ENCODE data around the gene CBX2.

CBX2 gene

DNA sequence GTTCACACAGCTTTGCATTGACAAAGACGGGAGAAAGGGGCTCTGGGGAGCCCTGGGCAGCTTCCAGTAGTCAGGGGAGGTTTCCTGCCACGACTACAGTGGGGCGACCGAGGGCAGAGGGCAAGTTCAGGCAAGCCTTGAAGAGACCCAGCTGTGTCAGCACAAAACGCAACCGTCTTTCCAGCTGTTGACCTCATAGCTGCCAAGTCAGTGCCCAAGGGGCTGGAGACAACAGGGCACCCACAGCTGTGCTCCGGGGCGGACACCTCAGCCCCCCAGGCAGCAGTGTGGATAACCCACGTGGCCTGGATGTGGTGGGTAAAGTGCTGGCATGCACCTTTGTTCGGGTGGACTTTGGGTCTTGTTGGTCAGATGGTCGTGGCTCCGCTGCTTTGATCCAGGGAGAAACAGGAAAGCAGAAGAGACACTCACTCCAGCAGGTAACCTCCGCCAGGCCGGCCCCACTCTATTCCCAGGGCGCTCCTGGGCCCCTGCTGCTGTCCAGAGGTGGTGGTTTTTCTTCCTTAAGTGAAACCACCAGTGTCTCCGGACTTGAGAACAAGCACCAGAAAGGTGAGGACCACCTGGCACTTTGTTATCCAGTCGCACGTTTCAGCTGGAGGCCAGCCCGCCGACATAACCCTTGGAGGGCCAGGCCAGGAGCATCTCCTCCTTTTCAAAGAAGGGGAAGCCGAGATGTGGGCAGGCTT, 17.6 kb upstream of the CBX2 start:
- Histone ChIP-seq H2AFZ (ENCODE audit: low read depth, low read length) (no peak overlapping the region; the same call in 1 of the 2 replicates), H3K27me3 (ENCODE audit: insufficient read depth, low read length, poor library complexity) (no peaks in the 10 kb centered on the region), H3K27ac (ENCODE audit: low read length) (peak overlapping the region; percentile 66; the same call in 1 of the 2 replicates), H3K9me3 (ENCODE audit: insufficient read depth, low read length, severe bottlenecking) (no peaks in the 10 kb centered on the region), H3K9ac (ENCODE audit: low read depth, low read length) (no peak overlapping the region), H3K79me2 (ENCODE audit: insufficient read depth, low read length) (no peaks in the 10 kb centered on the region), H3K4me2 (ENCODE audit: insufficient read depth, low read length) (no peak overlapping the region), H4K20me1 (ENCODE audit: insufficient read depth, low read length) (no peaks in the 10 kb centered on the region), H3K4me3 (ENCODE audit: low read depth in 1 of 2, low read length in 2 of 2) (no peak overlapping the region), H3K36me3 (ENCODE audit: insufficient read depth, low read length) (no peaks in the 10 kb centered on the region), H3K4me1 (ENCODE audit: insufficient read depth, low read length) (peaks cover 13% of the 10 kb centered on the region)
- peak; percentile 89 for ATAC-seq (ENCODE audit: insufficient read depth, low read depth)
- DNase-seq, result peak; percentile 70
- TF ChIP-seq EZH2 (IDR thresholded peaks at IDR 0.05; ENCODE audit: borderline replicate concordance, low read depth, low read length, severe bottlenecking), result no peak
- TF ChIP-seq, protein P1, sequence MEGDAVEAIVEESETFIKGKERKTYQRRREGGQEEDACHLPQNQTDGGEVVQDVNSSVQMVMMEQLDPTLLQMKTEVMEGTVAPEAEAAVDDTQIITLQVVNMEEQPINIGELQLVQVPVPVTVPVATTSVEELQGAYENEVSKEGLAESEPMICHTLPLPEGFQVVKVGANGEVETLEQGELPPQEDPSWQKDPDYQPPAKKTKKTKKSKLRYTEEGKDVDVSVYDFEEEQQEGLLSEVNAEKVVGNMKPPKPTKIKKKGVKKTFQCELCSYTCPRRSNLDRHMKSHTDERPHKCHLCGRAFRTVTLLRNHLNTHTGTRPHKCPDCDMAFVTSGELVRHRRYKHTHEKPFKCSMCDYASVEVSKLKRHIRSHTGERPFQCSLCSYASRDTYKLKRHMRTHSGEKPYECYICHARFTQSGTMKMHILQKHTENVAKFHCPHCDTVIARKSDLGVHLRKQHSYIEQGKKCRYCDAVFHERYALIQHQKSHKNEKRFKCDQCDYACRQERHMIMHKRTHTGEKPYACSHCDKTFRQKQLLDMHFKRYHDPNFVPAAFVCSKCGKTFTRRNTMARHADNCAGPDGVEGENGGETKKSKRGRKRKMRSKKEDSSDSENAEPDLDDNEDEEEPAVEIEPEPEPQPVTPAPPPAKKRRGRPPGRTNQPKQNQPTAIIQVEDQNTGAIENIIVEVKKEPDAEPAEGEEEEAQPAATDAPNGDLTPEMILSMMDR (IDR thresholded peaks at IDR 0.05; ENCODE audit: borderline replicate concordance, extremely low read depth, low read length, poor library complexity, severe bottlenecking), result no peak

DNA sequence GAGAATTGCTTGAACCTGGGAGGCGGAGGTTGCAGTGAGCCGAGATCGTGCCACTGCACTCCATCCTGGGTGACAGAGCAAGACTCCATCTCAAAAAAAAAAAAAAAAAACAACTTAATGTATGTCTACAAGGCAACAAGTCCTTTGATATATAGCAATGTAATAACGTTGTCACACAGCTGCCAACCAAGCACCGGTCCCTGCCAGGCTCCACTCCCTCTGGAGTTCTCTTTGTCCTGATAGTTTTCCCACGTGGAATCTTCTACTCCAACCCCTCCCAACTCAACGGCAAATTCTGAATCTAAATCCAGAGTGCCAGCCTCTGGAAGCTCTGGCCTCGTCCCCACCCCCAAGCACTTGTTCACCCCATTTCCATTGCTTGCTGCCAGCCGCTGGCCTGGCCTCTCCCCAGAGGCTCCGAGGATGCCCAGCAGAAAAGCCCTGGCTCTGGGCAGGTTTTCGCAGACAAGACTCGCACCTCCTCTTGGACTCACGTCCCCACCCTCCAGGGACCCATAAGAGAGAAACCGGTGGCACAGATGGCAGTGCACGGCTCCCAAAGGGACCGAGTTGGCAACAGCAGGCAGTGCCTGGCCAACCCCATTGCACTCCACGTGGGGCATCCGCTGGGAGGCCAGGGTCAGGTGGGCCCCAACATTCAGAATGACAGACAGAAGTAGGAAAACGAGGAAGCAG, 15.9 kb upstream of the CBX2 start:
- H3K9me3 ChIP-seq (ENCODE audit: insufficient read depth, low read length, severe bottlenecking), result no peaks in the 10 kb centered on the region
- TF ChIP-seq, protein P1 (IDR thresholded peaks at IDR 0.05; ENCODE audit: borderline replicate concordance, extremely low read depth, low read length, poor library complexity, severe bottlenecking), result no peak
- no peak for TF ChIP-seq EZH2 (IDR thresholded peaks at IDR 0.05; ENCODE audit: borderline replicate concordance, low read depth, low read length, severe bottlenecking)
- peaks cover 13% of the 10 kb centered on the region for H3K4me1 ChIP-seq (ENCODE audit: insufficient read depth, low read length)
- H3K4me3 ChIP-seq (ENCODE audit: low read depth in 1 of 2, low read length in 2 of 2), result no peak overlapping the region
- DNase-seq (no peak), ATAC-seq (ENCODE audit: insufficient read depth, low read depth) (no peak)
- no peak overlapping the region for H3K27ac ChIP-seq (ENCODE audit: low read length)
- no peak overlapping the region for H2AFZ ChIP-seq (ENCODE audit: low read depth, low read length)
- no peak overlapping the region for H3K9ac ChIP-seq (ENCODE audit: low read depth, low read length)
- no peaks in the 10 kb centered on the region for H3K79me2 ChIP-seq (ENCODE audit: insufficient read depth, low read length)
- no peak overlapping the region for H3K4me2 ChIP-seq (ENCODE audit: insufficient read depth, low read length)
- no peaks in the 10 kb centered on the region for H3K27me3 ChIP-seq (ENCODE audit: insufficient read depth, low read length, poor library complexity)
- no peaks in the 10 kb centered on the region for H3K36me3 ChIP-seq (ENCODE audit: insufficient read depth, low read length)
- H4K20me1 ChIP-seq (ENCODE audit: insufficient read depth, low read length), result no peaks in the 10 kb centered on the region

DNA sequence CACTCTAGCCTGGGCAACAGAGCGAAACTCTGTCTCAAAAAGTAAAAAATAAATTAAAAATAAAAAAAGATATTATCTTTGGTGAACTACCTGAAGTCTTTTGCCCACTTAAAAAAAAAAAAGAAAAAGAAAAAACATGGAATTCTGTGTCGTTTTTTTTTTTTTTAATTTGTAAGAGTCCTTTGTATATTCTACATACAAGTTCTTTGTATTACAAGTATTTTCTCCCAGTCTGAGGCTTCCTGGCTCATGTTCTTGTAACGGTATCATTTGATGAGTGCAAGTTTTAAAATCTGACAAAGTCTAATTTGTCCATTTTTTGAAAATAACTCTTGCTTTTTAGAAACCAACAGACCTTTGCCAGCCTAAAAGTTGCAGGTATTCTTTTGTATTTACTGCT, 12.2 kb upstream of the CBX2 start:
- H3K4me2 ChIP-seq (ENCODE audit: insufficient read depth, low read length), result no peak overlapping the region
- no peaks in the 10 kb centered on the region for H3K79me2 ChIP-seq (ENCODE audit: insufficient read depth, low read length)
- no peak for TF ChIP-seq EZH2 (IDR thresholded peaks at IDR 0.05; ENCODE audit: borderline replicate concordance, low read depth, low read length, severe bottlenecking)
- TF ChIP-seq, protein P1 (IDR thresholded peaks at IDR 0.05; ENCODE audit: borderline replicate concordance, extremely low read depth, low read length, poor library complexity, severe bottlenecking), result no peak
- no peak overlapping the region for H3K4me3 ChIP-seq (ENCODE audit: low read depth in 1 of 2, low read length in 2 of 2)
- H3K9ac ChIP-seq (ENCODE audit: low read depth, low read length), result no peak overlapping the region
- H4K20me1 ChIP-seq (ENCODE audit: insufficient read depth, low read length), result no peaks in the 10 kb centered on the region
- H3K36me3 ChIP-seq (ENCODE audit: insufficient read depth, low read length), result no peaks in the 10 kb centered on the region
- H2AFZ ChIP-seq (ENCODE audit: low read depth, low read length), result no peak overlapping the region
- H3K27ac ChIP-seq (ENCODE audit: low read length), result no peak overlapping the region
- H3K4me1 ChIP-seq (ENCODE audit: insufficient read depth, low read length), result no peaks in the 10 kb centered on the region; the same call in 1 of the 2 replicates
- ATAC-seq (ENCODE audit: insufficient read depth, low read depth), result no peak
- no peaks in the 10 kb centered on the region for H3K9me3 ChIP-seq (ENCODE audit: insufficient read depth, low read length, severe bottlenecking)
- DNase-seq, result no peak
- no peaks in the 10 kb centered on the region for H3K27me3 ChIP-seq (ENCODE audit: insufficient read depth, low read length, poor library complexity)

Data from DND-41 (cell line).